Stimulated activated CD4-positive, alpha-beta T cell treated with anti-CD3 and anti-CD28 coated beads, Interleukin-15, amount 100 ng/mL, for 24 hours (primary cell): ENCODE measurements around the gene GPX2.

Source experiments
- DNase-seq: peaks from one replicate; pipeline ENCODE4 v3.0.0-alpha.2; 2020

Gene GPX2

DNA sequence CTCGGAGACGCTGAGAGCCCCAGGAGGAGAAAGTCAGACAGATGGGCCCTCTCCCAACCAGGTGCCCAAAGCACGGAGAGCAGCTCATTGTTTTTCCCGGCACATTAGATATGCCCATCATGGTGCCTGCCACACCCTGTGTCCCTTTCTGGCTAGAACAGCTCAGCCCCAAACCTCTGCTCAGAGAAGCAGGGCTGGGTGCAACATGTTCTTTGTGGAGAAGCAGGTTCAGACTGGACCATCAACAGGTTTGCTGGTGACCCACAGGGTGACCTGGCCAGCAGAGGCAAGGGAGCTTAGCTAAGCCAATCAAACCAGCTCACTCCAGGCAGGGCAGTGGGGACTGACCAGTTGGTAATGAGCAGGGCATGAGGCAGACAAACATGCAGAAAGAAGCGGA is 16.2 kb upstream of the GPX2 start:
- no peak for DNase-seq

DNA sequence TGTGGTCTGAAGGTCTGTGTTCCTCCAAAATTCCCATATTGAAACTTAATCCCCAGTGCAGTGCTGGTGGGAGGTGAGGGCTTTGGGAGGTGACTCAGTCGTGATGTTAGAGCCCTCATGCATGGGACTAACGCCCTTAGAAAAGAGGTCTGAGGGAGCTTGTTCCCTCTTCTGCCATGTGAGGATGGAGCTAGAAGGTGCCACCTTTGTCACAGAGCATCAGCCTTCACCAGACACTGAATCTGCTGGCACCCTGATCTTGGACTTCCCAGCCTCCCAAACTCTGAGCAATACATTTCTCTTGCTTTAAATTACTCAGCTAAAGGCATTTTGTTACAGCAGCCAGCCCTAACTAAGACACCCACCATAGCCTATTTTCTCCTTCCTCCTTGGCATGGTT is 15.7 kb upstream of the GPX2 start:
- no peak for DNase-seq

DNA sequence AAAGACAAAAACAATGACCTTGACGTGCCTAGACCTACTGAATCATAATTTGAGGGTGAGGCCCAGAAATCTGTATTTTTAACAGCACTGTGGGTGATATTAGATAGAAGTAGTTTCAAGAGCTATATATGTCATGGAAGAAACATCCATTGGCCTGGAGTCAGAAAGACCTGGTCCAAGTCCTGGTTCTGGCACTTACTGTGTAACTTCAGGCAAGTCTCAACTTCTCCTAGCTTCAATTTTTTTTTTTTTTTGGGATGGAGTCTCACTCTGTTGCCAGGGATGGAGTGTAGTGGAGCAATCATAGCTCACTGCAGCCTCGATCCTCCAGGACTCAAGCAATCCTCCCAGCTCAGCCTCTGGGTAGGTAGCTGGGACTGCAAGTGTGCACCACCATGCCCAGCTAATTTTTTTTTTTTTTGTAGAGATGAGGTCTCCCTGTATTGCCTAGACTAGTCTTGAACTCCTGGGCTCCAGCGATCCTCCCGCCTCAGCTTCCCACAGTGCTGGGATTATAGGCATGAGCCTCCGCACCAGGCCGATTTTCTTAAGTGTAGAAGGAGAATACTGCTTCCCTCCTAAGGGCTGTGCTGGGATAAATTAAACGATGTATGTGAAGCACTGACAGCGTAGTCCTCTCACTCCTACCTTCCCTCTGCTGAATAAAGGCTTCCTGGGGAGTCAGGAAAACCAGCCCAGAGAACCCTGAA is 14.3 kb upstream of the GPX2 start:
- no peak for DNase-seq

DNA sequence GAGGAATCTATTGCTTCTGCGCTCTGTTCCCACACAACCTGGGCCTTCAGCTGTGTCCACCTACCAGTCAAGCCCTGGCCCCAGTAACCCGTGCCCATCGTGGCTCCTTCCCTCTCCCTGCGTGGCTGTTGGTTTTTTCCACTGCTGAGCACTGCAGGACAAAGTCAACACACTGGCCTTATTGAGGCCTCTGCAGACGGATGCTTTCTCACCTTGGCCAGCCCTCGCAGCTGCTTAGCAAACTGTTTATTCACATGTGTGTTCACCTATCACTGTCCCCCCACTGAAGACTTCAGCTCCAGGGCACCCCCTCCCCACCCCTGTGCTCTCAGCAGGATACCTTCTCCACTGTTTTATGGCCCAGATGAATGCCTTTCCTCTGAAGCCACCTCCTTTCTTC is 12.8 kb upstream of the GPX2 start:
- no peak for DNase-seq

DNA sequence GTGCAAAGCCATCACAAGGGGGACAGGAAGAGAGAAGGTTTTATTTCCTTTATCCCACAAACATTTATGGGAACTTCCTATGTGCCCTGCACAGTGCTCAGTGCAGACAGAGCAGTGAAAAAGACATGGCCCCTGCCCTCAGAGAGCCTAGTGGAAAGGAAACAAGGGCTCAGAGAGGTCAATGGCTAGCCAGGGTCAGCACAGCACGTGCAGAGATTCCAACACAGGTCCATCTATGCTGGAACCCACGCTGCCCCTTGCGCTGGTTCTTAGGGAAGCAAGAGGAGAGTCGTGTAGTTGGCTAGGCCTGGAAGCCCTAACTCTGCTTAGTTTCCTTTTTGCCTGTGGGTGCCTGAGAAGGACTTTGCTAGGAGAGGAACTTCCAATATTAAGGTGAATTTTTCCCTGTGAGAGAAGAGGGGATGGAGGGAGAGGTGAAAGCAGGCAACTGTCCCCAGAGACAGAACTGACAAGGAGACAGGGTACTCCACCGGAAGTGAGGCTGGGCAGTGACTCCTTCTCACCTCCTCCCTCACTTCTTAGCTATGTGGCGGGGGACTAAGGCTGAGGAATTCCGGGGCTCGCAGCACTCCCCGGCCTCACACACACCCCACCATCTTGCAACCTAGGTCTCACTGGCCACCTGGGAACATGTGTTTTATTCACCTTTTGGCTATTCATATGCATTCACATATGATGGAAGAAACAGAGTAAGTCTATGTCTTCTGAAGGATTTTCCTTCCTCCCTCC is 12.1 kb upstream of the GPX2 start:
- no peak for DNase-seq

DNA sequence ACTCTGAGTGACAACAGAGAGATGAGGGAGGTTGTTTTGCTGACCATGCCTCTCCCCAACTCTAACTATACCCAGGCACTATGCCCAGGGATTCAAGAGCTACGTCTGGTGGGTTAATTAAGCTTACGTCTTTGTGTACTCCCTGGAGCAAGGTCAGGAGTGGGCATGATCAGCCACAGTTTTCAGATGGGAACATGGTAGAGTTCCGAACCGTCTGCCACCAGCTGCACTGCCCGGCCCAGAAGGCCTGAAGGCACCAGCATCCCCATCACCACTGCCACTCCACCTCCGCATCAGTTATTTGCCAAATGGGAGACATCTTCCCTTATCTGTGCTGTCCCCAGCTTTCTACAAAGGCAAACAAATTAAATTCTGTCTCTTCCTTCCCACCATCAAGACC is 11.1 kb upstream of the GPX2 start:
- no peak for DNase-seq

DNA sequence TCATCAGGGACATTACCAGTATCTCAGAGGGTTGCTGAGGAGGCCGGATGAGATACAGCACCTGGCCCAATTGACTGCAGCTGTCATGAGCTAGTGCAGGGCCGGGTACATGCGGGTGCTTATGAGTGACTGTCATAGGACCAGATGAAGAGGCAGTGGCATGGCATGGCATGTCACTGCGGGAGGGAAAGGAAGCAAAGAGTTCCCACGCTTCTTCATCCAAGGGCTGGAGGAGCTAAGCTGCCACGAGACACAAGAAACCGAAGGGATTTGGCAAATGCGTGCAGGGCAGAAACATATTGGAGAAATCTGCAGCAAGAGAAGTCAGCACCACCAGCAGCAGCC is 10.7 kb upstream of the GPX2 start:
- no peak for DNase-seq

DNA sequence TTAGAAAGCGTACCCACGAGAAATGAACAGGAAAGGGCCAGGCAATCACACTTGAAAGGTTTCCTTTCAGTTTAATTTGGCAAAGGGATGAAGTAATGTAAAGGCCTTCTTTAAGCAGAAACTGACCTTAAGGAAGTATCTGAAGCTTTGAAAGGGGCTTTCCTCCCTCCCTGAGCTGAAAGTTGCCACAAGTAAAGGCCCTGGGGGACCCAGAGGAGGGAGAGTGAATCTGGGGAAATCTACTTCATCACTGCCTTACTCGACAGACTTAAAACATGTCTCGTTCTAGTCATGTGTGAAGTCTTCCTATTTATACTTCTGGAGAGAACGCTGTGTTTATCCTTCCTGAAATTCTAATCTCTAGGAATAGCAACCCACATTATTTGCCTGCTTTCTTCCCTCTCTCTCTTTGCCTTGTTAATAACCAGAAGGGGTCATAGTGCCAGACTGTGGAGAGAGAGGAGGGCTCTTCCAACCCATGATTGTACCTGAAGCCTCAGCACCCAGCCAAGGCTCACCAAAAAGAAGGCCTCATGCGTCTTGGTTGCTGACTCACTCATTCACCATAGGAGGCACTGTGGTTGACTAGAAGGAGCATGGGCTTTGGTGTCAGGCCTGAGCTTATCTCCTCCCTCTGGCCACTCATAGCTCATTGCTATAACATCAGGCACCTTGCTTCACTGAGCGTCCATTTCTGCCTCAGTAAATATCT is 10.2 kb upstream of the GPX2 start:
- DNase-seq: no peak

DNA sequence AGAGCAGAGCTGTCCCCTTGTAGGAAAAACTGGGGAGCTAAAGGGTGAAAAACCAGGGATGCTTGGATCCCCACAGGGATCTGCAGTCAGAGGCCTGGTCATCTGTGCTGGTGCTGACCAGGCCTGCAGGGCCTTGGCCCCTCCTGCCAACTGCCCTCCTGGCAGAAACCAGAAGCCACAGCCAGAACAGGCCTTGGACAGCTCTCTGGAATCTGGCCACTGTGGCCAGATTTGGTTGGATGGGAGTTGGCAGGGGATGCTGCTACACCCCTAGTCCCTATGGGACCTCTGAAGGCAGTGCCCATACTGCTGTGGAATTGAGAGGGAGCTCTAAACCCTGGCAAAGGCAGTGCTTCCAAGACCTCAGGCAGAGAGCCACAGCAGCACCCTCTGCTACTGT is 9.2 kb upstream of the GPX2 start:
- no peak for DNase-seq

DNA sequence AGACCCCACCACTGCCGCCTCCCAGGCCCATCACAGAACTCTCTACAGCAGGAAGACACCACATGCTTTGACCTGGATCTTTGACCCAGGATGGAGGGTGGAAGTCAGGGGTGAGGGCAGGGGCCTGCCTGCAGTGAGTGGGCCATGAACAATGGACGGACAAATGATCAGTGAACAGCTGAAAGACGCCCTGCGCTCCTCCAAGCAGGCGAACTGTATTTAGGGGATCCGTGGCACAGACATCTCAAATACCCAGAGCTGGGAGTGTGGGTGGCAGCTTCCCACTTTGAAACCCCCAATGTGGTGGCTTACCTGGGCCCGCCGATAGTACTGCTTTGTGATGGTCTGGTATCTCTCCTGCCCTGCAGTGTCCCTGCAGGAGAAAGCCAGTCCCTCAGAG is 8.7 kb upstream of the GPX2 start:
- no peak for DNase-seq

DNA sequence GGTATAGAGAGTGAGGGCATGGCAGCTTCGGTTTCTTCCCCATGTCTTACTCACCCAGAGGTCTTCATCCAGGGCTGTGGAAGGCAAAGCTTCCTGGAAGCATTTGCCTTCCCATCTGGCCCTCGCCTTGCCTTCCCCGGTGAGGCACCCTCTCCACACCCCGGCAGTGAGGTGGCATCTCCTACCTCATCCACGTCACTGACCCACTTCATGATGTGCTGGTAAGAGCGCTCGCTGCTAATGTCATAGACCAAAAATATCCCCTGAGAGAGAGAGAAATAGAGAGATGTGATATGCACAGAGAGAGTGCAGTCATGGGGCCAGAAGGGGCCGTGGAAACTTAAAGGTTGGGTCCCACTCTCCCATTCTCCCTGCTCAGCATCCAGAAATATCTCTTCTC is 8.3 kb upstream of the GPX2 start:
- no peak for DNase-seq

DNA sequence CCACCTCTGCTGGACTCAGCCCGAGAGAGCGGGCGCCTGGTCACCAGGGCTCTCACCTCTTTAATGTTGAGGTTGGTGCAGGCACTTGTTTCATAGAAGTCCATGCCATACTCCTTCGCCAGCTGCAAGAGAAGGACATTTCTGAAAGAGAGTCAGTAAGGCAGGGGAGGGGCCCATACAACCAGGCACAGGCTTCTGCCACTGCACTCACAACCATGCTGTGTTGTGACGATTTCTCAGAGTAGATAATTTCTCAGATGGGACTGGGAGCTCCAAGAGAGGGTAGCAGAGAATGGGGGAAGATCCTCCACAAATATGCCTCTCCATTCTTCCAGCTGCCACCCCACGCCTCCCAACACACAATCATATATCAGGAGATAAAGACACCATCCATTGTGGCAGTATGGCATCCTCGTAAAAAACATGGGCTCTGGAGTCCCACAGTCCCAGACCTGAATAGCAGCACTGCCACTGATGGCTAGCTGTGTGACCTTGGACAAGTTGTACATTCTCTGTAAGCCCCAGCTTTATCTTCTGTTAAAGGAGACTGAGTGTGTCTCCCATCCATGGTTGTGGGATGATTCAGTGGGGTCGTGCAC is 6.2 kb upstream of the GPX2 start:
- DNase-seq: no peak

DNA sequence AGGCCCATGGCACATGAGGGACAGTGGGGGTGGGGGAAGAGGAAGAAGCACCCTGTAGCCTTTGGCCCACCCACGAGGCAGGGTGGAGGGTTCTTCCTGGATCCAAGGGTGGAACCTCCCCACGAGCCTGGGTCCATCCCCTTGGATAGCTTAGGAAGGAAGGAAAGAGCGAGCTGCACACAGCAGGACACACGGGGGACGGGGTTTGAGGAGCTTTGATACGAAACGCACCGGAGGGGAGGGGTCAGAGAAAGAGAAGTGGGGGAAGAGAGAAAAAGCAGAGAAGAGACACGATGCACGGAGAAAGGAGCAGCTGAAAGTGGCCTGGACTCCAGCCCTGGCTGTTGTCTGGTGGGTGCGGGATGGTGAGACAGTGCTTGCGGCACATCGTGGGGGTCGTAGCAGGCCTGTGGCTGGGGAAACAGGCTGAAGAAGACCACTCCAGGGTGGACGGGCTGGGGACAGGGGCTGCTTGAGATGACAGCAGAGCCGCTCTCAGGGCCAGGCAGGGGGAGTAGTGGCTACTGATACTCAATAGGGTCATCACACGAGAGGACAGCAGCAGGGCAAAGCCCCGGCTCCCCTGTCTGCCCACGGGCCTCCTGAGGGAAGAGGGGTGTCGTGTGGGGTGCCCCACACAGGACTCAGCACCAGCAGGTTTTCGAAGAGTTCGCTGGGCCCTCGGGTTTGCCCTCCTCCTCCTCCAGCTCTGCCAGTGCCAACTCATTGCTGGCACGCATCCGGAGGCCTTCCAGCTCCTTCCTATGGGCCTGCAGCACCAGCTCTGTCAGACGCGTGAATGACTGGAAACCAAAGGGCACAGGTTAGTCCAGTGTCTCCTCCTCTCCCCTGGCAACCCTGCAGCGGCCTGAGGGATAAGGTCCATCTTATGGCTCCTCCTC is 5.4 kb upstream of the GPX2 start:
- DNase-seq: no peak

DNA sequence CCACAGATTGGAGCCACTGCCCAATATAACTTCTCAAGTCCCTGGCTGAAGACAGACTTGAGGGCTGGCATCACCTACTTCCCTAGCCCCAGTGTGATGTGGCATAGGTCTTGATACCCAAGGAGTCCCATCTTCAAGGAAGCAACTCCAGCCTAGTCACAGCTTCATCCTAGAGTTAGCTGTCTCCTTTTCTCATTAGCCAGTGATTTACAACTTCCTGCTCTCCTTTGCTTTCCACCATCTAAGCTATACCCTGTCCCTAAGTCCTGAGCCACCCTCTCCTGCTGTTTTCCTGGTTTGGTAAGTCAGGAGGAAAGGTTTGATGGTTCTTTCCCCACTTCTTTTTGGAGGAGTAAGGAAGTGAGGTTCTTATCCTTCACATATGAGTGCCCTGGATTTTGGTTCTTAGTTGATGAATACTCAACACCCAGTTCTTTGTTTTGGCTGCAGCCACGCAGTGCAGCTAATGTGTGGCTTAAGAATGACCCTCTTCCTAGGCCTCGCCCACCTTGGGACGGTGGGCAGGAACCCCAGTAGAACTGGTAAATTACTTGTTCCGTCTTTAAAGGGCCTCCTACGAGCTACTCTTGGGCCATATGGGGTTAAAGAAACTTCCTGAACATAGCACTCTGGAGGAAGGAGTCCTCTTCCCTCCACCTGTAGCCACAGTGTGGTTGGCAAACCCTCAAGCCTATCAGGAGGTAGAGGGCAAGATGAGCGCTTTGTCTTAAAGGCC is 3.9 kb upstream of the GPX2 start:
- no peak for DNase-seq

DNA sequence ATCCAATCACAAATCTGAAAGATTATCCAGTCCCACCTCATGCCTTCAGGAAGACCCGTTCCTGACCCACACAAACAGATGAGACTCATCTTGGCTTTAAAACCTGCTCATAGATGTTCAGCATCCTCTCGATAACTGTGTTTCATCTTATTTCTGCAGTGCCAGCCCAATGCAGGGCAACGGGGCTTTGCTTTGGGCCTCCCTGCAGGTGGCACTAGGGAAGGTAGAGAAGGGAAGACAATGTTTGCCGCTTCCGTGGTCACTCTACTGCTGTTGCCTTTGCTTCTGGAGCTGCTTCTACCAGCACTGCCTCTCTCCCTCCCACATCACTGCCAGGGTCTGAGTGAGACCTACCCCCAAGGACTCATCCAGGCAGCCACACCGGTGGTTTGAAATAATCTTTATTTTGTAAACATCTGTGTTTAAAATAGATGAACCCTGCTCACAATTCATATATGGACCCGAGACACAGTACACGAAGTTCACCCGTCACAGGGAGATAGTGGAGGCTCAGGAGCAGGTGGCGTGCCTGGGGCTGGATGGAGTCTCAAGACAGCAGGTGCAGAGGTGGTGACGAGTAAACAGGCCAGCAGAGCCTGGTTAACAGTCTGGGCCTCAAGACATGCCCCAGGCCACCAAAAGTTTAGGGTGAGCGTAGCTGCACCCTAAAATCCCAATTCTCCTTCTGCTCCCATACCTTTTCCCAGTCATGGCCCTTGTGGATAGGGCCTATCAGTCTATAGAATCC is 3.1 kb upstream of the GPX2 start:
- no peak for DNase-seq

DNA sequence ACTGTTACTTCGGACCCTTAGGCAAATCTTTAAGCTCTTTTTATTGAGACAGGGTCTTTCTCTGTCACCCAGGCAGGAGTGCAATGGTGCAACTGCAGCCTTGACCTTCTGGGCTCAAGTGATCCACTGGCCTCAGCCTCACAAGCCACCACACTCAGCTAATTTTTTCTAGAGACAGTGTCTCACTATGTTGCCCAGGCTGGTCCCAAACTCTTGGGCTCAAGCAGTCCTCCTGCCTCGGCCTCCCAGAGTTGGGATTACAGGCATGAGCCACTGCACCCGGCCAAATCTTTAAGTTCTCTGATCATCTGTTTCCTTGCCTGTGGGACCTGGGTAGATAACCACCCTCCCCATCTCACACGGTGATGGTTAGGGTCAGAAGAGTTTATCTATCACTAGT is 2.3 kb upstream of the GPX2 start:
- DNase-seq: no peak

DNA sequence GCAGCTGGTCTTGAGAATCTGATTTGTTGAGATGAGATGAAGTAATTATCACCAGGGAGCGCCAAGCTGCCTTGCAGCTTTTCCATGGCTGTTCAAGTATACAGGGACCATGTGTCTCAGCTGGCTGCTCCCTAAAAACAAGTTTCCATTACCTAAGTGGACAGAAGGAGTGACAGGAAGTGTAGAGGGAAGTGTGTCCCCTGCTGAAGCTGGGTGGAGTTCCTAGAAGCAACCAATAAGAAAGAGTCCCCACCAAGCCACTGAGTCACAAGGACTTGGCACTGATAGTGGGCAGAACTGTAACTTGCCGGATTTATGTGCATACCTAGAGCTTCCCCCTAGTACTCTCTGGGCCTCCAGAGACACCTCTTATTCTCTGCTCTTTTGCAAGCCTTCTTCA is 1.5 kb upstream of the GPX2 start:
- no peak for DNase-seq

DNA sequence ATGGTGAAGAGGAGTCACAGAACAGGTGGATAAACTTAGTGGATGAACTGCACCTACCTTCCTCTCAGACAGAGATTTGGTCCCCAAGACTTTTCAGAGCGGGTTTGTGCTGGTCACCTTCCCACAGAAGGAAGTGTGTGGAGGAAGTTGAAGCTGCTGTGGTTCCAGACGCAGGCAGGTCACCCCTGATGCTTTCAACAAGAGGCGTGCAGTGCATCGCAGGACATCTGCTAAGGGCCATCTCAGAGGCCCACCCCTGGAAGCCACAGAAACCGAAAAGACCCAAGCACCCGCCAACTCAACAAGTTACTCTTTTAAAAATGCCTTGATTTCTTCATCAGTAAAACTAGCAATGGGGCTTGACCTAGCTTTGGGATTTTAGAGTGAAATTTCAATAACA is 1.0 kb upstream of the GPX2 start:
- no peak for DNase-seq

DNA sequence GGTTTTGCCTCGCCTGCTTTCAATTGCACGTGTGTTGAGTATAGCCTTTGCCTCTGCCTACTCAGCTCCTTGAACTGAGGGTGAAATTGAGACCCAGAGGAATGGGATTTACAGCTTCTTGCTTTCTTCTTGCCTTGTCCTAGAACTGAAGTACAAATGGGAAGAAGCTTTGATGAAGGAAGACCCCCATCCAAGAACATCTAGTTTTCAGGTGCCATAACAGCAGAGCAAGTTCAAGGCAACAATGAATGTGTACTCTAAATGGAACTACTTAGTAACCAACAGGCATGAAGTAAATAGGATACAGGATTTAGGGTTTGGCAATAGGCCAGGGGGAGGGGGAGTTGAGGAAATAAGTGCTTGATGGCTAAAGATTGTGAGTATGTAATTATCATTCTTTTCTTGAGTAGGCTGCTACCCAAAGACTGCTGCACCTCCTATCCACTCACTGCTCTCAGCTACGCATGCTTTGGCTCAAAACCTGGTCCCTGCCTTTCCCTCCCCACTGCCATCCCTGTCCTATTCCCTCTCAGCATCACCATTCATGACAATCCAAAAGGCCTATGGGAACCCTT is 2.1 kb downstream of the GPX2 start:
- DNase-seq: no peak

DNA sequence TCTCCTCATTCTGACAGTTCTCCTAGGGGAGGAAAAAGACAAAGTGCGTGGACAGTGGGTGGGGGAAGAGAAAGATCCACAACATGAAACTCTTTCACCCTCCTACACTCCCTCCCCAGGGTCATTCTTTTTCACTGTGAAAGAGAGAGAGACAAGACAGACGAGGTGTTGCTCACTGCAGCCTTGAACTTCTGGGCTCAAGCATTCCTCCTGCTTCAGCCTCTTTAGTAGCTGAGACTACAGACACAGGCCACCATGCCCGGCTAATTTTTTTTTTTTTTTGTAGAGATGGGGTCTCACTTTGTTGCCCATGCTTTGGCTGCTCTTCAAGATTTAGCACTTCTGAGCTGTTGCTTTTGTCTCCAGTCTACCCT is 2.7 kb downstream of the GPX2 start:
- no peak for DNase-seq
